C4-2B (cell line): ENCODE measurements around the gene MAPKAPK3.
A peak's percentile ranks its signal among the peaks of the same experiment; 100 is the strongest.

Experiments used
- H3K27ac ChIP-seq: fragments of 450-650 bp; 2 replicates; pipeline ENCODE4 v1.5.1; 2017
- CTCF ChIP-seq: fragments of 450-650 bp; conservative IDR thresholded peaks from 2 replicates; pipeline ENCODE4 v1.5.1; 2017; ENCODE audit warnings: mild to moderate bottlenecking
- ZFX ChIP-seq: fragments of 450-650 bp; IDR thresholded peaks from 2 replicates; pipeline ENCODE4 v1.6.1; 2017

MAPKAPK3 gene

GRCh38 chr3:50617096-50617791 lies at the start of gene MAPKAPK3:
Gene MAPKAPK3 (plus strand): TSS chr3:50617151. CDS start chr3:50617566, 415 bp downstream.
- TF ChIP-seq CTCF = no peak
- 0 out of 2 replicates have a peak, but pooled peaks have one; percentile 19 for TF ChIP-seq ZFX
- peak within 1 kb of the TSS; percentile 81 for H3K27ac ChIP-seq

GRCh38 chr3:50567386-50568167 lies 49.4 kb upstream of the MAPKAPK3 start, which contains the start of gene C3orf18:
Gene C3orf18 (minus strand): TSS chr3:50567747. CDS start chr3:50565699, 2,048 bp downstream.
- TF ChIP-seq ZFX (no peak), CTCF (no peak)
- H3K27ac ChIP-seq = peak within 1 kb of the TSS; percentile 71

- H3K27ac ChIP-seq = peak within 1 kb of the TSS; percentile 71
- peak; percentile 47; the same call in 1 of the 2 replicates for TF ChIP-seq ZFX
- no peak for TF ChIP-seq CTCF
Measured at GRCh38 chr3:50568947-50569749, 47.8 kb upstream of the MAPKAPK3 start, which contains the start of gene HEMK1. Gene HEMK1 (plus strand): TSS chr3:50569522. CDS start chr3:50571105, 1,583 bp downstream.

- TF ChIP-seq ZFX = no peak
- no peak for TF ChIP-seq CTCF
- no peak overlapping the region for H3K27ac ChIP-seq
Measured at GRCh38 chr3:50570508-50571279, 46.3 kb upstream of the MAPKAPK3 start.

GRCh38 chr3:50571486-50571885 lies 45.5 kb upstream of the MAPKAPK3 start:
- TF ChIP-seq CTCF (no peak), ZFX (no peak)
- H3K27ac ChIP-seq = no peak overlapping the region

GRCh38 chr3:50572158-50572557 lies 44.8 kb upstream of the MAPKAPK3 start:
- TF ChIP-seq CTCF (peak; percentile 78), ZFX (no peak)
- H3K27ac ChIP-seq = no peak overlapping the region
